Lower lobe of right lung (tissue), 1 donor: ENCODE measurements around the gene RNASE1. TPM values are rescaled to one million over a fixed set of nuclear protein-coding genes. Genes with fewer than 3 reads are reported as not detected.

Experiments used
- total RNA-seq: library from RNA; stranded (reverse); fragmentation: NEBNext Ultra II Directional; extraction: Animal tissue kit (Norgen Biotek cat#: 25700); gene quantifications from one replicate; pipeline ENCODE4 v1.2.1, GENCODE V29; 2021
- donor health status: DM: no; HTN: yes; CAD: no; lungs with severe emphysema.

The RNASE1 gene
- total RNA-seq, 1 donor from 2014 or later = 694 TPM

Other genes with a start within 250 kb of the RNASE1 start
- gene RNASE9, start 241.8 kb downstream of the RNASE1 start, total RNA-seq = not detected
- not detected for gene RNASE11, start 214.8 kb downstream of the RNASE1 start, total RNA-seq
- not detected for gene RNASE12, start 211.5 kb downstream of the RNASE1 start, total RNA-seq
- gene OR6S1, start 161.2 kb downstream of the RNASE1 start, total RNA-seq = not detected
- gene RNASE4, start 118.3 kb downstream of the RNASE1 start, total RNA-seq = 41.0 TPM
- gene ANG, start 114.1 kb downstream of the RNASE1 start, total RNA-seq = 29.3 TPM
- gene EDDM3A, start 57.0 kb downstream of the RNASE1 start, total RNA-seq = not detected
- gene EDDM3B, start 34.4 kb downstream of the RNASE1 start, total RNA-seq = not detected
- gene RNASE6, start 21.6 kb downstream of the RNASE1 start, total RNA-seq = 27.3 TPM
- gene RNASE3, start 88.5 kb upstream of the RNASE1 start, total RNA-seq = not detected
- 6.0 TPM for gene RNASE2, start 152.6 kb upstream of the RNASE1 start, total RNA-seq
- 62.2 TPM for gene METTL17, start 187.1 kb upstream of the RNASE1 start, total RNA-seq
- not detected for gene SLC39A2, start 196.4 kb upstream of the RNASE1 start, total RNA-seq
- gene NDRG2, start 222.2 kb upstream of the RNASE1 start, total RNA-seq = 92.7 TPM
- gene TPPP2, start 227.4 kb upstream of the RNASE1 start, total RNA-seq = not detected
- gene RNASE13, start 232.0 kb upstream of the RNASE1 start, total RNA-seq = not detected
- gene RNASE7, start 239.5 kb upstream of the RNASE1 start, total RNA-seq = not detected